ENCODE results near the gene EBLN2. TPM values are rescaled to one million over a fixed set of nuclear protein-coding genes. Genes with fewer than 3 reads are reported as not detected.

The EBLN2 gene
- total RNA-seq (20.8 TPM), polyA plus RNA-seq (1 to 10 TPM in 3 of 4 donors, under 1 TPM in 1; 0.80 to 1.3 (median 1.1) TPM)

GRCh38 chr3:73061416-73061815 lies at the start of gene EBLN2:
TSS of gene EBLN2 (plus strand) at chr3:73061659. CDS start at chr3:73062082, 423 bp downstream.
- H3K27ac ChIP-seq (ENCODE audit: insufficient read depth, low read length, poor library complexity, severe bottlenecking) = no peak within 1 kb of the TSS
- Mint-ChIP-seq H3K4me3 (no peak within 1 kb of the TSS), H3K27me3 (no peaks in the 10 kb centered on the region), H3K36me3 (peaks cover 42% of the 10 kb centered on the region), H3K27ac (peak within 1 kb of the TSS in 1 of 3 donors; percentile 6), H3K4me1 (peaks cover 7 to 28% (median 19%) of the 10 kb centered on the region in 4 donors), H3K9me3 (no peaks in the 10 kb centered on the region)
- peaks cover 53% of the 10 kb centered on the region for H3K36me3 ChIP-seq (ENCODE audit: control insufficient read depth, insufficient read depth, low read length)
- ATAC-seq (ENCODE audit: low read depth in 2 of 2) (no peak), DNase-seq (no peak)
- H3K9me3 ChIP-seq (ENCODE audit: control insufficient read depth in 2 of 2, low read length in 2 of 2) = no peaks in the 10 kb centered on the region
- H3K4me3 ChIP-seq (ENCODE audit: low read depth, low read length) = no peak within 1 kb of the TSS
- no peaks in the 10 kb centered on the region for H3K4me1 ChIP-seq (ENCODE audit: control insufficient read depth, insufficient read depth, low read length, poor library complexity, severe bottlenecking)
- no peaks in the 10 kb centered on the region for H3K27me3 ChIP-seq (ENCODE audit: control insufficient read depth, insufficient read depth, low read length)

- no peaks in the 10 kb centered on the region for H3K27me3 ChIP-seq (ENCODE audit: control insufficient read depth, insufficient read depth, low read length)
- no peak for DNase-seq
- peak overlapping the region in 2 of 4 donors; percentile 29 to 35 for H3K4me3 Mint-ChIP-seq
- no peaks in the 10 kb centered on the region for H3K27me3 Mint-ChIP-seq
- H3K9me3 ChIP-seq (ENCODE audit: control insufficient read depth in 2 of 2, low read length in 2 of 2) = no peaks in the 10 kb centered on the region
- H3K36me3 Mint-ChIP-seq = peaks cover 17% of the 10 kb centered on the region
- H3K36me3 ChIP-seq (ENCODE audit: control insufficient read depth, insufficient read depth, low read length) = peaks cover 12% of the 10 kb centered on the region
- H3K27ac ChIP-seq (ENCODE audit: insufficient read depth, low read length, poor library complexity, severe bottlenecking) = no peak overlapping the region
- peaks cover 45 to 86% (median 61%) of the 10 kb centered on the region in 4 donors for H3K4me1 Mint-ChIP-seq
- H3K9me3 Mint-ChIP-seq = no peaks in the 10 kb centered on the region
- H3K4me3 ChIP-seq (ENCODE audit: low read depth, low read length) = no peak overlapping the region
- H3K27ac Mint-ChIP-seq = no peak overlapping the region
- peaks cover 56% of the 10 kb centered on the region for H3K4me1 ChIP-seq (ENCODE audit: control insufficient read depth, insufficient read depth, low read length, poor library complexity, severe bottlenecking)
- no peak for ATAC-seq (ENCODE audit: low read depth in 2 of 2)
These were observed 43.2 kb upstream of the EBLN2 start for GRCh38 chr3:73018298-73018697.

- Histone ChIP-seq H3K27me3 (ENCODE audit: control insufficient read depth, insufficient read depth, low read length) (no peaks in the 10 kb centered on the region), H3K36me3 (ENCODE audit: control insufficient read depth, insufficient read depth, low read length) (peaks cover 12% of the 10 kb centered on the region), H3K4me3 (ENCODE audit: low read depth, low read length) (peak overlapping the region; percentile 44), H3K27ac (ENCODE audit: insufficient read depth, low read length, poor library complexity, severe bottlenecking) (no peak overlapping the region), H3K4me1 (ENCODE audit: control insufficient read depth, insufficient read depth, low read length, poor library complexity, severe bottlenecking) (peaks cover 53% of the 10 kb centered on the region), H3K9me3 (ENCODE audit: control insufficient read depth in 2 of 2, low read length in 2 of 2) (no peaks in the 10 kb centered on the region)
- H3K27me3 Mint-ChIP-seq = no peaks in the 10 kb centered on the region
- H3K4me3 Mint-ChIP-seq = peak overlapping the region in 2 of 4 donors; percentile 29 to 35
- no peaks in the 10 kb centered on the region for H3K9me3 Mint-ChIP-seq
- no peak overlapping the region for H3K27ac Mint-ChIP-seq
- H3K4me1 Mint-ChIP-seq = peaks cover 45 to 84% (median 57%) of the 10 kb centered on the region in 4 donors
- H3K36me3 Mint-ChIP-seq = peaks cover 17% of the 10 kb centered on the region
- DNase-seq (no peak), ATAC-seq (ENCODE audit: low read depth in 2 of 2) (no peak)
These were observed 42.5 kb upstream of the EBLN2 start for GRCh38 chr3:73018790-73019441.

GRCh38 chr3:73021301-73021835 lies 40.1 kb upstream of the EBLN2 start:
- Histone ChIP-seq H3K36me3 (ENCODE audit: control insufficient read depth, insufficient read depth, low read length) (no peaks in the 10 kb centered on the region), H3K4me3 (ENCODE audit: low read depth, low read length) (no peak overlapping the region), H3K4me1 (ENCODE audit: control insufficient read depth, insufficient read depth, low read length, poor library complexity, severe bottlenecking) (peaks cover 58% of the 10 kb centered on the region), H3K27me3 (ENCODE audit: control insufficient read depth, insufficient read depth, low read length) (no peaks in the 10 kb centered on the region), H3K9me3 (ENCODE audit: control insufficient read depth in 2 of 2, low read length in 2 of 2) (no peaks in the 10 kb centered on the region), H3K27ac (ENCODE audit: insufficient read depth, low read length, poor library complexity, severe bottlenecking) (no peak overlapping the region)
- peaks cover 11% of the 10 kb centered on the region for H3K36me3 Mint-ChIP-seq
- no peak for DNase-seq
- ATAC-seq (ENCODE audit: low read depth in 2 of 2) = no peak
- H3K27ac Mint-ChIP-seq = peak overlapping the region in 1 of 3 donors; percentile 66
- peak overlapping the region in 1 of 4 donors; percentile 4 for H3K4me3 Mint-ChIP-seq
- peaks cover 53 to 87% (median 71%) of the 10 kb centered on the region in 4 donors for H3K4me1 Mint-ChIP-seq
- H3K27me3 Mint-ChIP-seq = no peaks in the 10 kb centered on the region
- no peaks in the 10 kb centered on the region for H3K9me3 Mint-ChIP-seq

GRCh38 chr3:73024836-73025235 lies 36.6 kb upstream of the EBLN2 start:
- Histone ChIP-seq H3K27me3 (ENCODE audit: control insufficient read depth, insufficient read depth, low read length) (no peaks in the 10 kb centered on the region), H3K4me1 (ENCODE audit: control insufficient read depth, insufficient read depth, low read length, poor library complexity, severe bottlenecking) (peaks cover 45% of the 10 kb centered on the region), H3K27ac (ENCODE audit: insufficient read depth, low read length, poor library complexity, severe bottlenecking) (peak overlapping the region; percentile 5), H3K36me3 (ENCODE audit: control insufficient read depth, insufficient read depth, low read length) (no peaks in the 10 kb centered on the region), H3K9me3 (ENCODE audit: control insufficient read depth in 2 of 2, low read length in 2 of 2) (no peaks in the 10 kb centered on the region), H3K4me3 (ENCODE audit: low read depth, low read length) (no peak overlapping the region)
- ATAC-seq (ENCODE audit: low read depth in 2 of 2) = no peak
- DNase-seq = no peak
- H3K9me3 Mint-ChIP-seq = no peaks in the 10 kb centered on the region
- H3K4me1 Mint-ChIP-seq = peaks cover 57 to 88% (median 67%) of the 10 kb centered on the region in 4 donors
- H3K36me3 Mint-ChIP-seq = peaks cover 8% of the 10 kb centered on the region
- no peaks in the 10 kb centered on the region for H3K27me3 Mint-ChIP-seq
- H3K27ac Mint-ChIP-seq = peak overlapping the region in 1 of 3 donors; percentile 54
- H3K4me3 Mint-ChIP-seq = no peak overlapping the region

GRCh38 chr3:73026111-73026759 lies 35.2 kb upstream of the EBLN2 start:
- peak overlapping the region in 1 of 4 donors; percentile 37 for H3K4me3 Mint-ChIP-seq
- H3K4me1 Mint-ChIP-seq = peaks cover 57 to 90% (median 70%) of the 10 kb centered on the region in 4 donors
- peak overlapping the region; percentile 3 to 72 (median 40) for H3K27ac Mint-ChIP-seq

GRCh38 chr3:73026760-73027113 lies 34.7 kb upstream of the EBLN2 start:
- Mint-ChIP-seq H3K4me1 (peaks cover 57 to 88% (median 70%) of the 10 kb centered on the region in 4 donors), H3K9me3 (no peaks in the 10 kb centered on the region), H3K27ac (peak overlapping the region in 2 of 3 donors; percentile 38 to 72), H3K4me3 (no peak overlapping the region), H3K36me3 (peaks cover 14% of the 10 kb centered on the region), H3K27me3 (no peaks in the 10 kb centered on the region)
- no peak for ATAC-seq (ENCODE audit: low read depth in 2 of 2)
- Histone ChIP-seq H3K27me3 (ENCODE audit: control insufficient read depth, insufficient read depth, low read length) (no peaks in the 10 kb centered on the region), H3K4me1 (ENCODE audit: control insufficient read depth, insufficient read depth, low read length, poor library complexity, severe bottlenecking) (peaks cover 39% of the 10 kb centered on the region), H3K9me3 (ENCODE audit: control insufficient read depth in 2 of 2, low read length in 2 of 2) (no peaks in the 10 kb centered on the region), H3K27ac (ENCODE audit: insufficient read depth, low read length, poor library complexity, severe bottlenecking) (no peak overlapping the region), H3K4me3 (ENCODE audit: low read depth, low read length) (no peak overlapping the region), H3K36me3 (ENCODE audit: control insufficient read depth, insufficient read depth, low read length) (no peaks in the 10 kb centered on the region)
- DNase-seq = no peak

More at GRCh38 chr3:73026111-73026759, 35.2 kb upstream of the EBLN2 start:
- peak overlapping the region; percentile 31 for H3K4me3 ChIP-seq (ENCODE audit: low read depth, low read length)
- Mint-ChIP-seq H3K36me3 (peaks cover 14% of the 10 kb centered on the region), H3K27me3 (no peaks in the 10 kb centered on the region), H3K9me3 (no peaks in the 10 kb centered on the region)
- H3K27ac ChIP-seq (ENCODE audit: insufficient read depth, low read length, poor library complexity, severe bottlenecking) = no peak overlapping the region
- H3K9me3 ChIP-seq (ENCODE audit: control insufficient read depth in 2 of 2, low read length in 2 of 2) = no peaks in the 10 kb centered on the region
- DNase-seq (no peak), ATAC-seq (ENCODE audit: low read depth in 2 of 2) (no peak)
- H3K36me3 ChIP-seq (ENCODE audit: control insufficient read depth, insufficient read depth, low read length) = no peaks in the 10 kb centered on the region
- peaks cover 38% of the 10 kb centered on the region for H3K4me1 ChIP-seq (ENCODE audit: control insufficient read depth, insufficient read depth, low read length, poor library complexity, severe bottlenecking)
- H3K27me3 ChIP-seq (ENCODE audit: control insufficient read depth, insufficient read depth, low read length) = no peaks in the 10 kb centered on the region
